ENCODE data around the gene EFCAB11.
"Not testable (repeated sequence)": the region's sequence is repeated elsewhere in the genome, so short reads cannot be mapped to it uniquely, and the experiment has no call there.

EFCAB11 gene

DNA sequence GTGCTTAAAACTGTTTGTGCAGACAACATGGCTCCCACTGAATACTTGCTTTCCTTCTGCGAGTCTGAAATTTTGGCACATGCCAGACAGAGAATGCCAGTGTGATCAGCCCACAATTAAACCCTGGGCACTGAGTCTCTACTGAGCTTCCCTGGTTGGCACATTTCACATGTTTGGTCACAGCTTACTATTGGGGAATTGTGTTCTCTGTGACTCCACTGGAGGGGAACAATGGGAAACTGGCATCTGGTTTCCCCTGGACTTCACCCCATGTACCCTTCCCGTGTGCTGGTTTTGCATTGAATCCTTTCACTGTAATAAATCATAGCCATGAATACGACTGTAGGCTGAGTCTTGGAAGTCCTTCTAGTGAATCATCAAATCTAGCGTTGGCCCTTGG, 64.9 kb downstream of the EFCAB11 start:
- H3K27ac ChIP-seq: no peak overlapping the region

DNA sequence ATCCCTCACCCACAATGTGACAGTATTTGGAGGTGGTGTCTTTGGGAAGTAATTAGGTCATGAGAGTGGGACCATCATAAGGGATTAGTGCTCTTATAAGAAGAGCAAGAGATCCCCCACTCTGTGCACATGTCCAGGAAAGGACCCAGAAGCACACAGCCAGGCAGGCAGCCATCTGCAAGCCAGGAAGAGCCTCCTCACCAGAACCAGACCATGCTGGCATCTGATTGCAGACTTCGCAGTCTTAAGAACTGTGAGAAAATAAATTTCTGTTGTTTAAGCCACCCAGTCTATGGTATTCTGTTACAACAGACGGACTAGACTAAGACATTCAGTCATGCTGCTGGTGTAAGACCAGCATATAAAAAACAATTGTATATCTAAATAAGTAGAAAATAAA, 69.8 kb downstream of the EFCAB11 start:
- no peak overlapping the region for H3K27ac ChIP-seq
- H3K4me3 ChIP-seq: no peak overlapping the region

More for the DNA sequence above, 64.9 kb downstream of the EFCAB11 start:
- no peak overlapping the region for H3K4me3 ChIP-seq

DNA sequence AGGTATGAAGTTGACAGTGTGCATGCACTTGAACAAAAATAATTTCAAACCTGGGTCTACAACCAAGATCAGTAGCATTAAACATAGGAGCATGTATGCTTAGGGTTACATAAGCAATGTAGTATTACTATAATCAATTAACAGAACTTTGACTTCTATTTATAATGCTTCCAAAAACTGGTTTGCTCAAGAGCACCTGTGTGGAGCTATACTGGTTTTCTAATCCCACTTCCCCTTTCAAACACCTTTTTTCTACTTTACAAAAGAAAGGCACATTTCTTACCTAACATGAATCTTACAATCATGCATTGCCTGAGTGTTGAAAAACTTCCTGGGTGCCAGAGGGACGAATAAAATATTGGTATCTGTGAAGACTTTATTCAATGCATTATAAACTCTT, 72.7 kb downstream of the EFCAB11 start:
- Histone ChIP-seq H3K4me3 (no peak overlapping the region), H3K27ac (no peak overlapping the region)

DNA sequence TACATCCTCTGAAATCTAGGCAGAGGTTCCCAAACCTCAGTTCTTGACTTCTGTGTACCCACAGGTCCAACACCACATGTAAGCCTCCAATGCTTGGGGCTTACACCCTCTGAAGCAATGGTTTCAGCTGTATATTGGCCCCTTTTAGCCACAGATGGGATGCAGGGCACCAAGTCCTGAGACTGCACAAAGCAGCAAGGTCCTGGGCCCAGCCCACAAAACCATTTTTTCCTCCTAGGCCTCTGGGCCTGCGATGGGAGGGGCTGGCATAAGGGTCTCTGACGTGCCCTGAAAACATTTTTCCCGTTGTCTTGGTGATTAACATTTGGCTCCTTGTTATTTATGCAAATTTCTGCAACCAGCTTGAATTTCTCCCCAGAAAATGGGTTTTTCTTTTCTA, 80.4 kb downstream of the EFCAB11 start:
- H3K27ac ChIP-seq, H3K4me3 ChIP-seq: not testable (repeated sequence)

DNA sequence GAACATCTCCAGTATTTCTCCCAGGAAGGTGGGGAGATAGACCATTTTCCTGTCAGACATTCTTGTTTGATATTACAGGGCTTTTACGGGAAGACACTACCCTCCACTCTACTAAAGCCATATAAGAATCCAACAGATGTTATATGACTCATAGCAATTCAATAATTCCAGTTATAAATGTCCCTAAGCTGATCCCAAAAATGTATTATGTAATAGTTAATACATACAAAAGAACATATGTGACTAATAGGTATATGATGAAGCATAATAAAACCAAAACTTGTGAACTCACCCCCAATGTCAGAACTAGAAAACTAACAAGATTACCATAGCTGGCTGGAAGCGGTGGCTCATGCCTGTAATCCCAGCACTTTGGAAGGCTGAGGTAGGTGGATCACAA, 84.2 kb downstream of the EFCAB11 start:
- no peak overlapping the region for H3K27ac ChIP-seq
- no peak overlapping the region for H3K4me3 ChIP-seq

DNA sequence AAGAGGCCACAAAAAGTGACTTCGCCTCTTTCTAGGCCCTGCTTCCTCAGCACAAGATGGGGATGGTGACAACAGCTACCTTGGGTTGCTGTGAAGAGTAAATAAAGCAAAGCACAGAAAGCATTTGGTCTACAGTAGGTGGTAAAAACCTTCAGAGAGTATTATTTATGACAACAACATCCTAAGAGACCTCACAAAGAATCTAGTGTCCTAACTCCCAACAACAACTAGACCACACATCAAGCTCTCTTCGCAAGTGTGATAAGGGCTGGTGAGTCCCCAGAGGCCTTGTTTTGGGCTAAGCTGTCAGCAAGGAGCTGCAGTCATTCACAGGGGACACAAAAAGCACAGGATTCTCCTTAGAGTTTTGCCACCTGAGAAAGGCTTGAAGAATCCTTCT, 84.9 kb downstream of the EFCAB11 start:
- H3K27ac ChIP-seq: no peak overlapping the region
- H3K4me3 ChIP-seq: no peak overlapping the region

DNA sequence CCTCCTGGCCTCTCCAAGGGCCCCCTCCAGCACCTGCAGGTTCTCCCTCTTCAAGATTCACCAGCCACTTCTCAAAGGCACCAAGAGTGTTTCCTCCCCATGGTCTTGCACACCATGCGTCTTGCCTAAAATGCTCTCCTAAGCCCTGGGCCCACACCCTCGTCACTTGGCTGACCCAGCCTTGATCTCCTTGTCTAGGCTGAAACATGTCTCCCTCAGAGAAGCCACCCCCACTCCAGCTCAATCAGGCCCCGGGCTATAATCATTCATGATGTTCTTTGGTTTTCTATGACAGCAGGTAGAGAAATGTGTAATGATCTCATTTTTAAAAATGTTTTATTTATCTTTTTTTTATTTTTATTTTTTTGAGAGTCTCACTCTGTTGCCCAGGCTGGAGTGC, 88.1 kb downstream of the EFCAB11 start:
- H3K27ac ChIP-seq: no peak overlapping the region
- no peak overlapping the region for H3K4me3 ChIP-seq

DNA sequence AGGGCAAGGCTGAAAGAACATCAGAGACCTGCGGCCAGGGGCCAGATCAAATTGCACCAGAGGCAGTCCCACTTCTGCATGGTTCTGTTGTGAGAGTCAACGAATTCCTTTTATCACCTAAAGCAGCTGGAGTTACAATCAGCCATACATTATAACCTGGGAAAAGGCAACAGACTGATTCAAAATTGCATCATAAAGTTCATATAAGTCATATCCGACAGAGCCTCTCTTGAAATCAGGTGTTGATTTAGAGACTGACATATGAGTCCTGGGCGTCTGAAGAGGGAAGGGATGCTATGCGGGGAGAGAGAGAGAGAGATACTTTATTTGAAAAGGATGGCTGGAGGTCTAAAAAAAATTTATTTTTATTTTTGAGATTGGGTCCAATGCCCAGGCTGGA, 89.4 kb downstream of the EFCAB11 start:
- Histone ChIP-seq H3K4me3 (no peak overlapping the region), H3K27ac (no peak overlapping the region)

DNA sequence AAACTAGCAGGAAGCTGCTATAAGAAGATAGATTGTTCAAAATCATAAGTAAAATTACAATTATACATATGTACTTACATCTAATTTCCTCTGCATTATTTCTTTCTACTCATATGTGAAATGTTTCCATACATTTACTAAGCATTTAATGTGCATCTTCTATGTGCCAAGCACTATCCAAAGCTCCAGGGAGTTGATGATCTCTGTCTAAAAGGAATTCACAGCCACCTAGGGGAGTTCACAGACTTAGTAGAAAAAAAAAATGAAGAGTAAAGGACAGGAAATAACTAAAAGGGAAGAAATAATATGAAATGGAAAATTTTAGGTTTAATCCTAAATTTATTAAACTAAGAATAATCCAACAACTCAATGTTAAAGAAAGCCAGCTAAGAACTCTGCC, 91.7 kb downstream of the EFCAB11 start:
- no peak overlapping the region for H3K27ac ChIP-seq

DNA sequence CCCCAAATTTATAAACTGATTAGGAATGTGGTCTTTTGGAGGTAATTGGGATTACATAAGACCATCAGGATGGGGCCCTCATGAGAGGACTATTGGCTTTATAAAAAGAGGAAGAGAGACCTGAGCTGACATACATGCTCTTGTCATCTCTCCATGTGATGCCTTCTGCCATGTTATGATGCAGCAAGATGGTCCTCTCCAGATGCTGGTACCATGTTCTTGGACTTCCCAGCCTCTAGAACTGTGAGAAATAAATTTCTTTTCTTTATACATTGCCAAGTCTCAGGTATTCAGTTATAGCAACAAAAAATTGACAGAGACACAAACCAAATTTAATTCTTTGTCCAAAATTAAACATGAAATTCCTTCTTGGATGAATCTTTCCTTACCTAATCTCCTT, 92.9 kb downstream of the EFCAB11 start:
- Histone ChIP-seq H3K4me3 (no peak overlapping the region), H3K27ac (no peak overlapping the region)

More for the DNA sequence above, 91.7 kb downstream of the EFCAB11 start:
- no peak overlapping the region for H3K4me3 ChIP-seq

DNA sequence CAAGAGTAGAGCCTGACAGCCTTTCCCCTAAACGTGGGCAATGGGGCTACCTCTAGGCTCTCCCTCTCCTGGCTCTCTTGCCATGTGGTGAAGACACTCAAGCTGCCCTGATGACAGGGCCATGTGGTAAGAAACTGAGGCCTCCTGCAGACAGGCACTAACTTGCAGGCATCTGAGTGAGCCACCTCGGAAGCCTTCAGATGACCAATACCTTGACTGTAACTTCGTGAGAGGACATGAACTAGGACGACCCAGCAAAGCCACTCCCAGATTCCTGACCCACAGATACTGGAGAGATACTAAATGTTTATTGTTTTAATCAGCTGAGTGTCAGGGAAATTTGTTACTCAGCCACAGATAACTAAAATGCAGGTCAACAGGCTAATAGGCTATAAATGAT, 96.4 kb downstream of the EFCAB11 start:
- H3K27ac ChIP-seq: no peak overlapping the region

DNA sequence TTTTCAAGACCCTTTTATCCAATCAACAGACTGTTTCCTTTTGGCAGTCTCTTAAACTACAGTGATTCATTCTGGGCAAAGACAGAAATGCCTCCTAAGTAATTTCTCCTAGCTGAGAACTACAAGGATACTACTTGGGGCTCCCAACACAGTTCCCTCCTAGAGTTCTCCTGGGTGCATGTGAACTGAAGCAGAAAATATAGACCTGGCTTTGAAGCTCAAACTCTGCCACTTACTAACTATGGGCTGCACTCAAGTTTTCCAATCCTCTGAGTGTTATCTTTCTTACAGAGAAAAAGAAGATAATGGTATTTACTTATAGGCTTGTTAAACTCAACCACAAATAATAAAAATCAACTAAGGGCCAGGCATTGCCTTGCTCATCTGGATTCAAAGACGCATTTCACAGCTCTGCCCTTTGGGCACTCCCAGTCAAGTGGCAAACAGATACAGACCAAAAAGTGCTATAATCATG, 97.6 kb downstream of the EFCAB11 start:
- Histone ChIP-seq H3K27ac (no peak overlapping the region), H3K4me3 (no peak overlapping the region)

More for the DNA sequence above, 96.4 kb downstream of the EFCAB11 start:
- H3K4me3 ChIP-seq: no peak overlapping the region

DNA sequence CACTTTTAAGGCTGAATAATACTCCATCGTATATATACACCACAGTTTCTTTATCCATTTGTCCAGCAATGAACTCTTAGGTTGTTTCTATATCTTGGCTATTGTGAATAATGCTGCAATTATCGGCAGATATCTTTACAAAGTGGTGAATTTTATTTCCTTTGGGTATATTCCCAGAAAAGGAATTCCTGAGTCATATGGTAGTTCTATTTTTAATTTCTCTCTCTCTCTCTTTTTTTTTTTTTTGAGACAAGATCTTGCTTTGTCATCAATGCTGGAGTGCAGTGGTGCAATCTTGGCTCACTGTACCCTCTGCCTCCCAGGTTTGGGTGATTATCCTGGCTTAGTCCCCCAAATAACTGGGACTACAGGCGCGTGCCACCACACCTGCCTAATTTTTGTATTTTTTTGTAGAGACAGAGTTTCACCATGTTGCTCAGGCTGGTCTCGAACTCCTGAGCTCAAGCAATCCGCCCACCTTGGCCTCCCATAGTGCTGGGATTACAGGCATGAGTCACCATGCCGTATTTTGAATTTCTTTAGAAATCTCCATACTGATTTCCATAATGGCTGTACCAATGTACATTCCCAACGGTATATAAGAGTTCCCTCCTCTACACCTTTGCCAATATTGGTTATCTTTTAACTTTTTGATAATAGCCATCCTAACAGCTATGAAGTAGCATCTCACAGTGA, 98.4 kb downstream of the EFCAB11 start:
- H3K27ac ChIP-seq: no peak overlapping the region
- no peak overlapping the region for H3K4me3 ChIP-seq

DNA sequence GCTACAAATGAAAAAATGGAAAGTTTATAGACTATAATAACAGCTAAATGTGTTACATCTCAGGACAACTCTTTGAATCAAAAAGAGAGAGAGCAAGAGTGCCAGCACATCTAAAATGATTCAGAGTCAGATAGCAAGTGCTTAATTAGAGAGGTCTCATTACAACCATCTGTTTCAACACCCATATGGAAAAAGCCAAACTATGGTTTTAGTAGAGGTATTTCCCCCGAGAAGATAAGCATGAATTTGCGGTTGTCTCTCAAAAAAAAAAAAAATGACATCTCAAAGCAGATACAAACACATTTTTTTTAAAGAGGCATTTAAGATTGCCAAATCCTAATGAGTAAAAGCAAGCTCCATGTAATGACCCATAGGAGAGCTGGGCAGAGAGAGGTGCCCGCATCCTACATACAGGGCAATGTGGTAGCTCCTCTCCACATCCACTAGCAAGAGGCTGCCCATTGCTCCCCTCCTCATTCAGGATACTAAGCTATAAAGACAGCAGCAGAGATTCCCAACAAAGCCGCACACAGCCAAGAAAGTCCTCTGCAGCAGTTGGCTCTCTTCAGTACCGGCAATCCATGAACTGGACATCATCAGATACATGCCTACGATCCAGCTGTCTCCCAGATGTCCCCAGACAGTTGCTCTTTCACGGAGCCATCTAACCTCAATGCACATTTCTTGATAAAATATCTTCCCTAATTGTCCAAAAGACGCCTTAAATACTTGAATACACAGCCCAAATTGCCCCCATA, 100.4 kb downstream of the EFCAB11 start:
- Histone ChIP-seq H3K27ac (peak overlapping the region in 1 of 21 experiments; percentile 9), H3K4me3 (no peak overlapping the region)

DNA sequence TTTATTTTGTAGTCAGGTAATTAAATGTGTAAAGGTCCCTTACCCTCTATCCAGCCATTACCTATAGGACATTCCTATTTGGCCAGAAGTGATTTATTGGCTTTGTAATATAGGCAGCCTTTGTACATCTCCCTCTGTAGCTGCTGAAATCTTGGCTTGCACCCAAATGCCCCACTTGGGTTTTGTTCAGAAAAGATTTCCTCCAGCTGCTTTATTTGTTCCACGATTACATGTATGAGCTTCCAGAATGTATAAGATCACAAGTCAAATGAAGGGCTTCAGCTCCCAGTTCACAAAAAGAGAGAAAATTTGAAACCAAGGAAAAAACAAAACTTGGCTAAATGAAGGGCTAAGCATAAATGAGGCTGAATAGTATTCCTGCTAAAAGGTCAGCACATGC, 103.4 kb downstream of the EFCAB11 start:
- Histone ChIP-seq H3K4me3 (no peak overlapping the region), H3K27ac (no peak overlapping the region)

DNA sequence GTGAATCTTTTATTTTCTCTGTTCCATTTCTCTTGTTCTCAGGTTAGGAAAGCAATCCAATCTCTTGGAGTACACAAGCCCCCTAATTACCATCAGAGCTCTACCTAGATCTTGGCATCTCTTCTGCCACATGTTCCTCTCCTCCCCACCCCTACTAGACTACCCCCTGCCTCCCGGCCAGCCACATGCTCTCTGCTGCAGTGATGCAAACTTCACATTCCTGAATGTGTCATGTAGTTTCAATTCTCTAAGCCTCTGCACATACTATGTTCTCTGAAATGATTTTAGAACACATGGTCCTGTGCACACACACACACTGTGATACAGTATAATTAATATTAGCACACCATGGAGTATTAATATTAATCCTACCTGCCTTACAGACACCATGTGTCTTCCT, 104.6 kb downstream of the EFCAB11 start:
- no peak overlapping the region for H3K27ac ChIP-seq

DNA sequence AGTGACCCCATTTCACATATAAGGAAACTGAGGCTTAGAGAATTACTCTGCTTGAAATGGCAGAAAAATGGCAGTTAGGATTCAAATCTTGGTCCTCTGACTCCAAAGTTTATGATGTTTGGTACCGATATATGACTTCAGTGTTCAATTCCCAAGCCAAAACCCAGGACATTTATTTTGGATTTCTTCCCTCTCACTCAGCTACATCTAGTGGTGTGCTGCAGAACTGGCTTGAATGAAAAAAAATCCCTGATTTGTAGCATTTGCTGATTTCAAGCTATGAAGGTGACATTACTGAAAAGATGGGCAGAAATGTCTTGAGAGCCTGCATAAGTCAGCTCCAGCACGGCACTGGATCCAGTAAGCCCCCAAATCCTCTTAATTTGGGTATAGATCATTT, 106.4 kb downstream of the EFCAB11 start:
- H3K4me3 ChIP-seq: no peak overlapping the region
- H3K27ac ChIP-seq: no peak overlapping the region

More for the DNA sequence above, 104.6 kb downstream of the EFCAB11 start:
- no peak overlapping the region for H3K4me3 ChIP-seq

DNA sequence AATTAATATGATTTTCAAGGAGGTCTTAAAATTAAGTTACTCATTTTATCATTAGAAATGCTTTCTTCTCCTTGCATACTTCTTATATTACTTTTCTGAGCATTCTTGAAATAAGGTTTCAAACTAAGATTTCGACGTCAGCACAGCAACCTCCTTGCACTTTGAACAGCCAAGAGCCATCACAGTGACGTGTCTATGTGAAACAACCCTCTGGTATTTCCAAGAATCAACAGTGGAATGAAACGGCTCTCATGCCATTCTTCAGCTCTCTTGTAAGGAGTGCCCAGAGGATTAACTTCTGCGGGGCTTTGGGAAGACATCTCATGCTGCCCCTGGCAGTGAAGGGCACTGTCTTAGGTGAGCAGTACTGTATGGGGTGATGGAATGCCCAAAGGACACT, 109.2 kb downstream of the EFCAB11 start:
- no peak overlapping the region for H3K27ac ChIP-seq
- H3K4me3 ChIP-seq: no peak overlapping the region

DNA sequence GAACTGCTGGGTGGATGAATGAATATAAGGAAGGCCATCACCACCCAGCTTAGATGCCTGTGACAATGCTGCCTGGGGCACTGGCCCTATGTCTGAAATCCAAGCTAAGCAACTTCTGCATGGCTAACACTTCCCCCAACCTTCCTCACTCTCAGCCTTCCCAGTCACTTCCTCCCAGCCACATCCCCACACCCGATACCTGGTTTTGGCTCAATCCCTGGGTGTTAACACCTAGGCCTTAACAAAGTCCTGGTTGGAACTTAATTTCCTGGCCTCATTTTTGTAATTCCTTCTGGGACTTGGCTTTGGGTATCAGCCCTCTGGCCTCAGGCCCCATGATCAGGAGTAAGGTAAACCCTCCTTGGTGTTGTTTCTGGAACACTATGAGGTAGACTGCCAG, 110.0 kb downstream of the EFCAB11 start:
- no peak overlapping the region for H3K27ac ChIP-seq
- no peak overlapping the region for H3K4me3 ChIP-seq

DNA sequence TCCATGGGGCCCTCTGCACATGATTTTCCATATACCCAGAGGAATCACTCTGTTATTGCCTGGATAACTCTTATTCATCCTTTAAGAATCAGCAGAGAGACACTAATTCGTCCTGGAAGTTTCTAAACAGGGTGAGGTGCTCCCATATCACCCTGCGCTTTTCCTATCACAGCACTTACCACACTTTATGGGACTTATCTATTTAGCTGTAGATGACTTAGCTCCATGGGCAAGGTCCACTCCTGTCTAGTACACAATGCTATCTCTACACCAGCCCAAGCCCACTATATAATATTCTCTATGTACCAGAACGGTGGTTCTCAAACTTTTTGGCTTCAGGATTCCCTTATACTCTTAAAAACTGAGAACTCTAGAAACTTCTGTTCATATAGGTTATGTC, 111.7 kb downstream of the EFCAB11 start:
- Histone ChIP-seq H3K4me3 (no peak overlapping the region), H3K27ac (no peak overlapping the region)

DNA sequence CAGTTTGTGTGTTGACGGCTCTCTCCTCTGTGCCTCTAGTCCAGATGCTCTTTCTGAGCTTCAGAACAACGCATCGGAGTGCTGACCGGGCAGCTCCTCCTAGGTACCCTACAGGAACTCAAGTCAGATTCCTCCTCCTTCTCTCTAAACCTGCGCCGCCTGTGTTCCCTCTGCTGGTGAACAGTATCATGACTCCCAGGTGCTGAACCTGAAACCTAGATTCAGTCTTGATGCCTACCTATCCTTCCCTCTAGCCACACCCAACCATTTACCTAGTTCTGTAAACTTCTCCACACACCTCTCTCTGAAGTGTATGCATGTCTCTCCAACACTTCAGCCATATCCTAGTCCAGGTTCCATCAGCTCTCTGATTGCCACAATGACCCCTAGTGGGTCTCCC, 112.7 kb downstream of the EFCAB11 start:
- Histone ChIP-seq H3K4me3 (no peak overlapping the region), H3K27ac (no peak overlapping the region)

All from skin epidermis (tissue), 12 donors.